ENCODE measurements around the gene NSUN3.
"Not testable (repeated sequence)": the region's sequence is repeated elsewhere in the genome, so short reads cannot be mapped to it uniquely, and the experiment has no call there.

NSUN3 gene

GRCh38 chr3:94044100-94044936, 18.5 kb upstream of the NSUN3 start:
- H3K27ac ChIP-seq (ENCODE audit: low read depth, low read length); H3K4me1 ChIP-seq (ENCODE audit: control insufficient read depth in 1 of 2, insufficient read depth in 2 of 2, low read length in 2 of 2); H3K9me3 ChIP-seq (ENCODE audit: control insufficient read depth in 1 of 2, low read length in 2 of 2); H3K27me3 ChIP-seq (ENCODE audit: control insufficient read depth in 1 of 2, insufficient read depth in 2 of 2, low read length in 2 of 2); H3K36me3 ChIP-seq (ENCODE audit: control insufficient read depth in 1 of 2, insufficient read depth in 2 of 2, low read length in 2 of 2); H3K4me3 ChIP-seq (ENCODE audit: low read depth in 1 of 2, low read length in 2 of 2); H3K9ac ChIP-seq (ENCODE audit: low read depth in 1 of 2, low read length in 2 of 2): not testable (repeated sequence)

GRCh38 chr3:94046533-94046932, 16.3 kb upstream of the NSUN3 start:
- no peaks in the 10 kb centered on the region for H3K36me3 ChIP-seq (ENCODE audit: control insufficient read depth in 1 of 2, insufficient read depth in 2 of 2, low read length in 2 of 2)
- H3K27me3 ChIP-seq (ENCODE audit: control insufficient read depth in 1 of 2, insufficient read depth in 2 of 2, low read length in 2 of 2): no peaks in the 10 kb centered on the region
- H3K9me3 ChIP-seq (ENCODE audit: control insufficient read depth in 1 of 2, low read length in 2 of 2): no peaks in the 10 kb centered on the region

GRCh38 chr3:94049267-94049666, 13.6 kb upstream of the NSUN3 start:
- Histone ChIP-seq H3K4me1 (ENCODE audit: control insufficient read depth in 1 of 2, insufficient read depth in 2 of 2, low read length in 2 of 2) (no peaks in the 10 kb centered on the region), H3K27ac (ENCODE audit: low read depth, low read length) (no peak overlapping the region), H3K27me3 (ENCODE audit: control insufficient read depth in 1 of 2, insufficient read depth in 2 of 2, low read length in 2 of 2) (no peaks in the 10 kb centered on the region), H3K36me3 (ENCODE audit: control insufficient read depth in 1 of 2, insufficient read depth in 2 of 2, low read length in 2 of 2) (no peaks in the 10 kb centered on the region), H3K4me3 (ENCODE audit: low read depth in 1 of 2, low read length in 2 of 2) (no peak overlapping the region), H3K9me3 (ENCODE audit: control insufficient read depth in 1 of 2, low read length in 2 of 2) (no peaks in the 10 kb centered on the region), H3K9ac (ENCODE audit: low read depth in 1 of 2, low read length in 2 of 2) (no peak overlapping the region)

More at GRCh38 chr3:94046533-94046932, 16.3 kb upstream of the NSUN3 start:
- H3K4me3 ChIP-seq (ENCODE audit: low read depth in 1 of 2, low read length in 2 of 2): no peak overlapping the region
- no peak overlapping the region for H3K9ac ChIP-seq (ENCODE audit: low read depth in 1 of 2, low read length in 2 of 2)
- no peaks in the 10 kb centered on the region for H3K4me1 ChIP-seq (ENCODE audit: control insufficient read depth in 1 of 2, insufficient read depth in 2 of 2, low read length in 2 of 2)
- no peak overlapping the region for H3K27ac ChIP-seq (ENCODE audit: low read depth, low read length)

- Histone ChIP-seq H3K4me3 (ENCODE audit: low read depth in 1 of 2, low read length in 2 of 2) (no peak overlapping the region), H3K4me1 (ENCODE audit: control insufficient read depth in 1 of 2, insufficient read depth in 2 of 2, low read length in 2 of 2) (no peaks in the 10 kb centered on the region), H3K9me3 (ENCODE audit: control insufficient read depth in 1 of 2, low read length in 2 of 2) (no peaks in the 10 kb centered on the region), H3K27ac (ENCODE audit: low read depth, low read length) (no peak overlapping the region), H3K27me3 (ENCODE audit: control insufficient read depth in 1 of 2, insufficient read depth in 2 of 2, low read length in 2 of 2) (no peaks in the 10 kb centered on the region), H3K36me3 (ENCODE audit: control insufficient read depth in 1 of 2, insufficient read depth in 2 of 2, low read length in 2 of 2) (no peaks in the 10 kb centered on the region), H3K9ac (ENCODE audit: low read depth in 1 of 2, low read length in 2 of 2) (no peak overlapping the region)
Observed at GRCh38 chr3:94050546-94050945, 12.3 kb upstream of the NSUN3 start.

- no peaks in the 10 kb centered on the region for H3K27me3 ChIP-seq (ENCODE audit: control insufficient read depth in 1 of 2, insufficient read depth in 2 of 2, low read length in 2 of 2)
- H3K4me1 ChIP-seq (ENCODE audit: control insufficient read depth in 1 of 2, insufficient read depth in 2 of 2, low read length in 2 of 2): peaks cover 19 to 28% of the 10 kb centered on the region in 2 donors
- no peak overlapping the region for H3K27ac ChIP-seq (ENCODE audit: low read depth, low read length)
- no peak overlapping the region for H3K9ac ChIP-seq (ENCODE audit: low read depth in 1 of 2, low read length in 2 of 2)
- H3K9me3 ChIP-seq (ENCODE audit: control insufficient read depth in 1 of 2, low read length in 2 of 2): no peaks in the 10 kb centered on the region
- peaks cover 0 to 3% of the 10 kb centered on the region in 2 donors for H3K36me3 ChIP-seq (ENCODE audit: control insufficient read depth in 1 of 2, insufficient read depth in 2 of 2, low read length in 2 of 2)
- H3K4me3 ChIP-seq (ENCODE audit: low read depth in 1 of 2, low read length in 2 of 2): no peak overlapping the region
Observed at GRCh38 chr3:94061297-94061696, 1.6 kb upstream of the NSUN3 start.

- peaks cover 19 to 35% of the 10 kb centered on the region in 2 donors for H3K4me1 ChIP-seq (ENCODE audit: control insufficient read depth in 1 of 2, insufficient read depth in 2 of 2, low read length in 2 of 2)
- H3K4me3 ChIP-seq (ENCODE audit: low read depth in 1 of 2, low read length in 2 of 2): peak overlapping the region; percentile 89 to 98
- H3K36me3 ChIP-seq (ENCODE audit: control insufficient read depth in 1 of 2, insufficient read depth in 2 of 2, low read length in 2 of 2): peaks cover 7 to 18% of the 10 kb centered on the region in 2 donors
- no peaks in the 10 kb centered on the region for H3K27me3 ChIP-seq (ENCODE audit: control insufficient read depth in 1 of 2, insufficient read depth in 2 of 2, low read length in 2 of 2)
- peak overlapping the region; percentile 91 for H3K27ac ChIP-seq (ENCODE audit: low read depth, low read length)
- no peaks in the 10 kb centered on the region for H3K9me3 ChIP-seq (ENCODE audit: control insufficient read depth in 1 of 2, low read length in 2 of 2)
- peak overlapping the region; percentile 84 for H3K9ac ChIP-seq (ENCODE audit: low read depth in 1 of 2, low read length in 2 of 2)
Observed at GRCh38 chr3:94063496-94064119, 747 bp downstream of the NSUN3 start.

- H3K4me3 ChIP-seq (ENCODE audit: low read depth in 1 of 2, low read length in 2 of 2): peak overlapping the region in 1 of 2 donors; percentile 0
- H3K27me3 ChIP-seq (ENCODE audit: control insufficient read depth in 1 of 2, insufficient read depth in 2 of 2, low read length in 2 of 2): no peaks in the 10 kb centered on the region
- H3K9me3 ChIP-seq (ENCODE audit: control insufficient read depth in 1 of 2, low read length in 2 of 2): no peaks in the 10 kb centered on the region
- H3K27ac ChIP-seq (ENCODE audit: low read depth, low read length): no peak overlapping the region
- H3K4me1 ChIP-seq (ENCODE audit: control insufficient read depth in 1 of 2, insufficient read depth in 2 of 2, low read length in 2 of 2): peaks cover 19 to 35% of the 10 kb centered on the region in 2 donors
- H3K36me3 ChIP-seq (ENCODE audit: control insufficient read depth in 1 of 2, insufficient read depth in 2 of 2, low read length in 2 of 2): peaks cover 7 to 18% of the 10 kb centered on the region in 2 donors
- H3K9ac ChIP-seq (ENCODE audit: low read depth in 1 of 2, low read length in 2 of 2): no peak overlapping the region
Observed at GRCh38 chr3:94064243-94064860, 1.5 kb downstream of the NSUN3 start.

- Histone ChIP-seq H3K4me1 (ENCODE audit: control insufficient read depth in 1 of 2, insufficient read depth in 2 of 2, low read length in 2 of 2) (peaks cover 19 to 35% of the 10 kb centered on the region in 2 donors), H3K9me3 (ENCODE audit: control insufficient read depth in 1 of 2, low read length in 2 of 2) (no peaks in the 10 kb centered on the region), H3K4me3 (ENCODE audit: low read depth in 1 of 2, low read length in 2 of 2) (peak overlapping the region in 1 of 2 donors; percentile 4), H3K36me3 (ENCODE audit: control insufficient read depth in 1 of 2, insufficient read depth in 2 of 2, low read length in 2 of 2) (peaks cover 7 to 19% of the 10 kb centered on the region in 2 donors), H3K27me3 (ENCODE audit: control insufficient read depth in 1 of 2, insufficient read depth in 2 of 2, low read length in 2 of 2) (no peaks in the 10 kb centered on the region), H3K9ac (ENCODE audit: low read depth in 1 of 2, low read length in 2 of 2) (no peak overlapping the region), H3K27ac (ENCODE audit: low read depth, low read length) (no peak overlapping the region)
Observed at GRCh38 chr3:94065122-94065521, 2.3 kb downstream of the NSUN3 start.

GRCh38 chr3:94065819-94066480, 3.1 kb downstream of the NSUN3 start:
- no peak overlapping the region for H3K27ac ChIP-seq (ENCODE audit: low read depth, low read length)

More at GRCh38 chr3:94065819-94066480, 3.1 kb downstream of the NSUN3 start:
- no peak overlapping the region for H3K9ac ChIP-seq (ENCODE audit: low read depth in 1 of 2, low read length in 2 of 2)
- H3K36me3 ChIP-seq (ENCODE audit: control insufficient read depth in 1 of 2, insufficient read depth in 2 of 2, low read length in 2 of 2): peaks cover 7 to 24% of the 10 kb centered on the region in 2 donors
- peaks cover 19 to 35% of the 10 kb centered on the region in 2 donors for H3K4me1 ChIP-seq (ENCODE audit: control insufficient read depth in 1 of 2, insufficient read depth in 2 of 2, low read length in 2 of 2)
- H3K9me3 ChIP-seq (ENCODE audit: control insufficient read depth in 1 of 2, low read length in 2 of 2): no peaks in the 10 kb centered on the region
- H3K27me3 ChIP-seq (ENCODE audit: control insufficient read depth in 1 of 2, insufficient read depth in 2 of 2, low read length in 2 of 2): no peaks in the 10 kb centered on the region
- no peak overlapping the region for H3K4me3 ChIP-seq (ENCODE audit: low read depth in 1 of 2, low read length in 2 of 2)
